HG03354 (cell line): ENCODE data around the gene ZKSCAN2.

ENCODE experiments used
- ATAC-seq: cut with Tn5 transposase; IDR thresholded peaks from one replicate; pipeline ENCODE4 v1.9.1; 2021; ENCODE audit warnings: mild to moderate bottlenecking; ENCODE audit not compliant: unreplicated experiment, poor library complexity, severe bottlenecking

Gene ZKSCAN2

GRCh38 chr16:25228372-25228771 is 29.3 kb downstream of the ZKSCAN2 start:
- no peak for ATAC-seq

GRCh38 chr16:25224731-25225319 is 32.8 kb downstream of the ZKSCAN2 start:
- no peak for ATAC-seq

GRCh38 chr16:25223964-25224363 is 33.7 kb downstream of the ZKSCAN2 start:
- no peak for ATAC-seq

GRCh38 chr16:25222959-25223358 is 34.7 kb downstream of the ZKSCAN2 start:
- ATAC-seq, result no peak

- no peak for ATAC-seq
Measured at GRCh38 chr16:25219070-25219737, 38.4 kb downstream of the ZKSCAN2 start.

GRCh38 chr16:25217921-25218320 is 39.7 kb downstream of the ZKSCAN2 start:
- ATAC-seq, result no peak

GRCh38 chr16:25217112-25217511 is 40.5 kb downstream of the ZKSCAN2 start:
- no peak for ATAC-seq

- ATAC-seq, result no peak
Measured at GRCh38 chr16:25213709-25214397, 43.8 kb downstream of the ZKSCAN2 start.

GRCh38 chr16:25212636-25213035 is 45.0 kb downstream of the ZKSCAN2 start:
- no peak for ATAC-seq

GRCh38 chr16:25210758-25211157 is 46.9 kb downstream of the ZKSCAN2 start:
- no peak for ATAC-seq

GRCh38 chr16:25199457-25199856 is 58.2 kb downstream of the ZKSCAN2 start:
- ATAC-seq, result no peak

GRCh38 chr16:25198021-25198420 is 59.6 kb downstream of the ZKSCAN2 start:
- no peak for ATAC-seq

- no peak for ATAC-seq
Measured at GRCh38 chr16:25194273-25194878, 63.3 kb downstream of the ZKSCAN2 start.

GRCh38 chr16:25192096-25192495 is 65.5 kb downstream of the ZKSCAN2 start:
- ATAC-seq, result no peak

- no peak for ATAC-seq
Measured at GRCh38 chr16:25189305-25189704, 68.3 kb downstream of the ZKSCAN2 start.

GRCh38 chr16:25187491-25187795 is 70.2 kb downstream of the ZKSCAN2 start:
- no peak for ATAC-seq
